ENCODE data around the gene SCN3B.

Gene SCN3B

DNA sequence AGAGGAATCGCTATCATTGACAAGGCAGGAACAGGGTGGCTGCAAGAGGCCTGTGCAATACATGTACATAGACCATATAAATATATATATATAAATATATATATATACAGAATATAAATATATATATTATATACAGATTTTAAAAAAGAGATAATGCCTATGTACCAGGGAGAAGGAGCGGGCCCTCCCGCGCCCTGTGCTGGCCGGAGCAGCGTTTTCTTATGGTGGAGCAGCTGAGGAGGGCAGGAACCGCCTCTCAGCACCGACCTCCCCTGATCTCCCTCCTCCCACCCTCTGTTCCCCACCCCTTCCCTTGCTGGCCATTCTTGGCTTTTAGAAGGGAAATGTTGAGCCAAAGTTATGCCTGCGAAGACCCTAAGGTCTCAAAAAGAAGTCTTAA lies 31.8 kb downstream of the SCN3B start:
- no peak for DNase-seq (ENCODE audit: low spot score)
- TF ChIP-seq, protein P1, sequence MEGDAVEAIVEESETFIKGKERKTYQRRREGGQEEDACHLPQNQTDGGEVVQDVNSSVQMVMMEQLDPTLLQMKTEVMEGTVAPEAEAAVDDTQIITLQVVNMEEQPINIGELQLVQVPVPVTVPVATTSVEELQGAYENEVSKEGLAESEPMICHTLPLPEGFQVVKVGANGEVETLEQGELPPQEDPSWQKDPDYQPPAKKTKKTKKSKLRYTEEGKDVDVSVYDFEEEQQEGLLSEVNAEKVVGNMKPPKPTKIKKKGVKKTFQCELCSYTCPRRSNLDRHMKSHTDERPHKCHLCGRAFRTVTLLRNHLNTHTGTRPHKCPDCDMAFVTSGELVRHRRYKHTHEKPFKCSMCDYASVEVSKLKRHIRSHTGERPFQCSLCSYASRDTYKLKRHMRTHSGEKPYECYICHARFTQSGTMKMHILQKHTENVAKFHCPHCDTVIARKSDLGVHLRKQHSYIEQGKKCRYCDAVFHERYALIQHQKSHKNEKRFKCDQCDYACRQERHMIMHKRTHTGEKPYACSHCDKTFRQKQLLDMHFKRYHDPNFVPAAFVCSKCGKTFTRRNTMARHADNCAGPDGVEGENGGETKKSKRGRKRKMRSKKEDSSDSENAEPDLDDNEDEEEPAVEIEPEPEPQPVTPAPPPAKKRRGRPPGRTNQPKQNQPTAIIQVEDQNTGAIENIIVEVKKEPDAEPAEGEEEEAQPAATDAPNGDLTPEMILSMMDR (IDR thresholded peaks at IDR 0.05; ENCODE audit: extremely low read depth, missing control alignments) = no peak

GRCh38 chr11:123616505-123617198 lies 37.8 kb downstream of the SCN3B start:
- DNase-seq (ENCODE audit: low spot score) = no peak
- TF ChIP-seq, protein P1 (IDR thresholded peaks at IDR 0.05; ENCODE audit: extremely low read depth, missing control alignments) = no peak

- TF ChIP-seq, protein P1 (IDR thresholded peaks at IDR 0.05; ENCODE audit: extremely low read depth, missing control alignments) = no peak
- DNase-seq (ENCODE audit: low spot score) = no peak
Measured at GRCh38 chr11:123611698-123612097, 42.7 kb downstream of the SCN3B start.

DNA sequence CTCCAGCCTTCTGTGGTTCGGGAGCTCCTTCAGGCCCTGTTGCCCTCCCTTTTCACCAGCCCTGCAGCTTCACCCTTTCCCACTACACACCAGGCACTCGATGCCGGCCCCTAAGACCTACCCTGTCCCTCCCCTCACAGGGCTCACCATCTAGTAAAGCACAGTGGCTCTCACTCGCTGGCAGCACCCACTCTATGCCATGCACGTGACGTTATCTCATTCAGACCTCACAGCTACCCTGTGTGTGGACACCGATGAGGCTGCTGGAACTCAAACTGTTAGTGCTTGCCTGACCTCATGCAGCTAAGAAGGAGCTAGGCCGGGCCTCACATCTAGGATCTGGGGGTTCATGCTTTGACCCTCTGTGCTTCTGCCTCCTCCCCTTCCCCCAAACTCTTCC lies 45.5 kb downstream of the SCN3B start:
- TF ChIP-seq, protein P1 (IDR thresholded peaks at IDR 0.05; ENCODE audit: extremely low read depth, missing control alignments) = no peak

GRCh38 chr11:123608371-123608770 lies 46.1 kb downstream of the SCN3B start:
- no peak for DNase-seq (ENCODE audit: low spot score)
- TF ChIP-seq, protein P1 (IDR thresholded peaks at IDR 0.05; ENCODE audit: extremely low read depth, missing control alignments) = no peak

More for the DNA sequence above, 45.5 kb downstream of the SCN3B start:
- DNase-seq (ENCODE audit: low spot score) = no peak

DNA sequence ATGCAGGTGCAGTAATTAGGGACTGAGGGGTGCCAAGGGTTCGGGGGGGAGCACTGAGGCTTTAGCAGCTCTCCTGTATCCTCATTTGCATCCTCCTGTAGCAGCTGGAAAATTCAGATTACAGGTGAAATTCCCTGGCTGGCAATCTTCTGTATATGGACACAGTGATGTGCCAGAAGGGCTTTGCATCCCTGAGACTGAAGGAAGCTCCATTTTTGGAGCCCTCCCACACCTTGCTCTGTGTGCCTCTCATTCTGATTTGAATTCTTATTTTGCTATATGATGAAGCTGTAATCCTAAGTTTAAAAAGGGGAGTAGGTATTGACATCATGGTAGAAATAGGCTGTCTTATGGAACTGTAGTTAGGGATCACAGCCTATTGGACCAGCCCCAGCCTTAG lies 46.6 kb downstream of the SCN3B start:
- TF ChIP-seq, protein P1 (IDR thresholded peaks at IDR 0.05; ENCODE audit: extremely low read depth, missing control alignments) = no peak
- no peak for DNase-seq (ENCODE audit: low spot score)

GRCh38 chr11:123603666-123604065 lies 50.8 kb downstream of the SCN3B start:
- TF ChIP-seq, protein P1 (IDR thresholded peaks at IDR 0.05; ENCODE audit: extremely low read depth, missing control alignments) = no peak
- DNase-seq (ENCODE audit: low spot score) = no peak
